HG02610 (cell line): ENCODE data around the gene TRPC4AP.
"Not testable (repeated sequence)": the region's sequence is repeated elsewhere in the genome, so short reads cannot be mapped to it uniquely, and the experiment has no call there.

Experiments
- ATAC-seq: cut with Tn5 transposase; IDR thresholded peaks from one replicate; pipeline ENCODE4 v1.9.1; 2021; ENCODE audit warnings: mild to moderate bottlenecking, moderate library complexity; ENCODE audit not compliant: unreplicated experiment

Gene TRPC4AP

GRCh38 chr20:35060168-35060567 lies 32.4 kb downstream of the TRPC4AP start:
- no peak for ATAC-seq

GRCh38 chr20:35059612-35060011 lies 33.0 kb downstream of the TRPC4AP start:
- no peak for ATAC-seq

- no peak for ATAC-seq
Measured at GRCh38 chr20:35059110-35059509, 33.5 kb downstream of the TRPC4AP start.

- ATAC-seq: no peak
Measured at GRCh38 chr20:35055445-35056276, 36.9 kb downstream of the TRPC4AP start.

GRCh38 chr20:35054814-35055213 lies 37.8 kb downstream of the TRPC4AP start:
- ATAC-seq: no peak

GRCh38 chr20:35052616-35053015 lies 40.0 kb downstream of the TRPC4AP start:
- not testable (repeated sequence) for ATAC-seq

- no peak for ATAC-seq
Measured at GRCh38 chr20:35049776-35050352, 42.7 kb downstream of the TRPC4AP start.

GRCh38 chr20:35048739-35049138 lies 43.9 kb downstream of the TRPC4AP start:
- no peak for ATAC-seq

- no peak for ATAC-seq
Measured at GRCh38 chr20:35042268-35042667, 50.3 kb downstream of the TRPC4AP start.

GRCh38 chr20:35040646-35041045 lies 52.0 kb downstream of the TRPC4AP start:
- ATAC-seq: no peak

GRCh38 chr20:35039846-35040489 lies 52.6 kb downstream of the TRPC4AP start:
- no peak for ATAC-seq

- no peak for ATAC-seq
Measured at GRCh38 chr20:35039146-35039545, 53.5 kb downstream of the TRPC4AP start.

GRCh38 chr20:35034145-35034544 lies 58.5 kb downstream of the TRPC4AP start:
- no peak for ATAC-seq

- ATAC-seq: no peak
Measured at GRCh38 chr20:35030136-35030535, 62.5 kb downstream of the TRPC4AP start.

GRCh38 chr20:35027301-35027700 lies 65.3 kb downstream of the TRPC4AP start:
- ATAC-seq: no peak

- ATAC-seq: no peak
Measured at GRCh38 chr20:35025116-35025515, 67.5 kb downstream of the TRPC4AP start.

GRCh38 chr20:35023624-35024023 lies 69.0 kb downstream of the TRPC4AP start:
- no peak for ATAC-seq

- ATAC-seq: no peak
Measured at GRCh38 chr20:35021831-35022230, 70.8 kb downstream of the TRPC4AP start.

GRCh38 chr20:35021063-35021462 lies 71.5 kb downstream of the TRPC4AP start:
- ATAC-seq: no peak

GRCh38 chr20:35020108-35020928 lies 72.3 kb downstream of the TRPC4AP start:
- no peak for ATAC-seq
